HL-60/S4 treated with phorbol 12-myristate 13-acetate at 8.2 ng/mL for 4 days and 3 days (cell line): ENCODE data around the gene GPR137B.

Source experiments
- in situ Hi-C: fragments of 300-500 bp; cut with MboI; formaldehyde crosslinking; loops from 2 replicates; pipeline ENCODE4 v1.15.0; 2022; ENCODE audit warnings: low sequenced_read_pairs

GPR137B gene

DNA sequence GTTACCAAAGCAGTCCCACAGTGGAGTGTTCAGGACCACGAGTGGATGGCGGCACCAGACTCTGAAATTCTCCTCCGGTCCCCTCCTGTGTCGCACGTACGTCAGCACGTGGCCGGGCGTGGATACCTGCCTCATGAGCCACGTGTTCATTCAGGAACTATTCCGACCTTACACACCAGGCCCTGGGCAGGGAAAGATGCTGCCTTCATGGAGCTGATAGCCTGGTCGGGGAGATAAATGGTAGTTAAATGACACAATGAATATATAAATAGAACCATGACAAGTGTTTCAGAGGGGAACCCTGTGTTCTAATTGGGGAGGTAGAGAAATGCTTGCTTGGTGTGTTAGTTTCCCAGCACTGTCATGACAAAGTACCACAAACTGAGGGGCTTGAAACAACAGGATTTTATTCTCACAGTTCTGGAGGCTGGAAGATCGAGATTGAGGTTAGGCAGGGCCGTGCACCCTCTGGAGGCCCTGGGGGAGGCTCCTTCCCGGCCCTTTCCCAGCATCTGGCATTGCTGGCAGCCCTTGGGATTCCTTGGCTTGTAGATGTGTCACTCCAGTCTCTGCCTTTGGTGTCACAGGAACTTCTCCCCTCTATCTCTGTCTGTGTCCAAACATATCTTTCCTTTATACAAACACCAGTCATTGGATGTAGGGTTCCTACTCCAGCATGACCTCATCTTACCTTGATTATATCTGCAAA is 28.9 kb upstream of the GPR137B start:
- in situ Hi-C loops, result loop anchor here (10.0 kb wide), 1 partner anchor 381 kb away; no protein-coding TSS in a partner anchor

DNA sequence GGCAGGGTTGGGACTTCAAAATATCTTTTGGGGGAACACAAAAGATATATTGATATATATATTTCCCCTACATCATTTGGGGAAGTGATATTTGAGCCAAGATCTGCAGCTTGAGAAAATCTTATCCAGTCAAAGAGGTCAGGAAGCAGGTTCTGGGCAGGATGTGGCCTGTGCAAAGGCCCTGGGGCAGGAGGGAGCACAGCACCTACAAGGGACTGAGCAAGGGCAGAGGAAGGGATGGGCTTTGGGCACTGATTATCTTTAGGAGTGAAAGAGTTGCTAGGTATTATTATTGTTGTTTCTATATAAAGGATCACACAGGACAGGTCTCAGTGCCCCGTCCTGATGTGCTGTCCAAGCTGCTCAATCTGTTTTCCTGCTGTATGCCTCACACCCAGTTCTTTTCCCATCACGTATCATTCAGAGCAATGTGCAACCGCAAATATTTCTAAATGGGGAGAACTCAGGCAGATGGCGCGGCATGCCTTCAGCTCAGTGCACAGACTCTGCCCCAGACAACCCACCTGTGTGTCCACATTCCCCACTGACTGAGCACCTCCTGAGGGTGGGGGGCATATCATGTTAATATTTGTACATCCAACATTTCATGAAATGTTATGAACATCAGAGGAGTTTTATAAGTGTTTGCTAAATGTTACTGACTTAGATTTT is 28.1 kb upstream of the GPR137B start:
- in situ Hi-C loops, result loop anchor here (10.0 kb wide), 1 partner anchor 381 kb away; no protein-coding TSS in a partner anchor

DNA sequence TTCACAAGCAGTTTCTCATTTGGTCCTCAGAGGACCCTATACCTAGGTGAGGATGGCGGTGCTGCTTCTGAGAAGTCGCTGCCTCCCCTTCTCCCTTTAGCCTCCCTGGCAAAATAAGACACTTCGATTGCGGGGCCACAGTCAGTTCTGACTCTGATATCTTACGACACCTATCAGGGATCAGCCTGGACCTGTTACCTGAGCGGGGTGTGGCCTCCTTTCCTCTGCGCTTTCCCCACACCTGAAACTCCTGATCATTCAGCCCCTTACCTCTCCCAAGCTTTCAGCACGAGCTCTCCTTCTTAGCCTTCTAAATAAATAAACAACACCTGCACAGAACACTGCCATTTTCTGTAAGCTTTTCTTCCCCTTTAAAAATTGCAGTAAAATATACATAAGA is 24.6 kb upstream of the GPR137B start:
- in situ Hi-C loops, result loop anchor here (10.0 kb wide), 1 partner anchor 377 kb away; no protein-coding TSS in a partner anchor

DNA sequence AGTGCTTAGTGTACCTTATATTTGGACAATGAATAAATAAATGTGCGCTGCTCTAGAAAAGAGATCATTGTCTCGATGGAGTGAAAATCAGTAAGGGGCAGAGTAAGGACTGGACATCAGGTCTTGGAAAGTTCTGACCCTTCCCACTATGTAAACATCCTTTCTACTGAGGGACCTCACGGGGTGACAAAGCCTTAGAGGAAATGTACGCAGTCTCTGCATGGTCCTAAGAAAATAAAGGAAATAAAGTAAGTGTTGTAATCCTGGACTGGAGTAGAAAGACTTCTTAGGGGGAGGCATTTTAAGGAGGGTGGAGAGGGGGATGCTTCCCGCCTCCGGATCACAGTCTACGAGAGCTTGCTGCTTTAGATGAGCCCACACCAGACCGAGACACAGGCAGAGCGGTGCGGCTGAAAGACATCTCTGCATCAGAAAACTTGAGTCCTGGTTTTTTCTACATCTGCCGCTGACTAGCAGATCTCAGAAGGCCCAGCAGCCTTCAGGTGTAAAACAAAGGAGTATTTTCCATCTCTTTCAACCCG is 22.3 kb upstream of the GPR137B start:
- in situ Hi-C loops, result loop anchor here (10.0 kb wide), 1 partner anchor 375 kb away; no protein-coding TSS in a partner anchor

DNA sequence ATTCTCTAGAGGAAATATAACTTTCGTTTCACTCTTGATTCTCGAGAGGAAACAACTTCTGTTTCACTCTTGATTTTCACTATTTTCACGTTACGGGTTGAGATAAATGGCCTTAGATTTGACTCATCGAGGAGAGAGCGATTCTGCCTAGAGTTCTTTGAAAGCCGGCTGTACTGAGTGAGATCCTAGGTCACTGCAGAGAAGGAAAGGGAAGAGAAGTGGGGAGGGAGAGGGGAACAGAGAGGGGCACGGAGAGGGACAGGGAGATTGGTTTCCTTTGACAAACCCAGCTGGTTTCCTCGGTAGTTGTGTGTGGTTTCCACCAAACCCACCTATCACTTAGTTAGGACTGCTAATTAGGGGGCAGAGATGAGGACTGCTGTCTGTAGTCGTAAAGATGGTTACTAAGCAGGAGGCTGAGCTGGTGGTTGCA is 21.6 kb upstream of the GPR137B start:
- in situ Hi-C loops, result no loop called here

DNA sequence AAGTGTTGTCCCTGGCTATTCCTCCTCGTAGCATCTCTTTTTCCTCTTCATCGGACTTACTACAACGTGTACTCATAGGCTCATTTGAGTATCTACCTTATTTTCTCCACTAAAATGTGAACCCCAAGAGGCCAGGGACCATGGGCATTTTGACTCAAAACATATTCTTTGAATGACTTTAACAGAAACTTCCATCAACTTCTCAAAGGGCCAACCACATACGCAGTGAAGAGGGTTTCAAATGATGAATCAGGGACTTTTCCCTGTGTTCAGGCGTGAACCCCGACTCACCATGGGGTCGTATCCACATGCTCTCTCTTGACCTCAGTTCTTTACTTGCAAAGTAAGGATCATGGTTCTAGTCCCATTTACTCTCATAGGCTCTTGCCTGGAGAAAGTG is 20.2 kb upstream of the GPR137B start:
- in situ Hi-C loops, result no loop called here

DNA sequence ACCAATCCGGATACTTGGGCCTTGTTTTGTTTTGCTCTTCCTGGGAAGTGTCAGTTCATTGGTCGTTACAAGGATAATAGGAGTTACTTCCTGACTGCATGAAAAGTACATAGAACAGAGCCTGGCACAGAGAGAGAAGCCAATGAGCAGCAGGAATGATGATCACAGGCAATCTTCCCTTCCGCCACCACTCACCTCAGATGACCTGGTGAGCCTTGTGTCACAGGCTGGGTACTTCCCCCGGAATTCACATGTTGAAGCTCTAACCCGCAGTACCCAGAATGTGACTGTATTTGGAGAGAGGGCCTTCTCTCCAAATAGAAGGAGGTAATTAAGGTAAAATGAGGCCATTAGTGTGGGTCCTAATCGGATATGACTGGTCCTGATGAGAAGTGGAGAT is 18.8 kb upstream of the GPR137B start:
- in situ Hi-C loops, result no loop called here

DNA sequence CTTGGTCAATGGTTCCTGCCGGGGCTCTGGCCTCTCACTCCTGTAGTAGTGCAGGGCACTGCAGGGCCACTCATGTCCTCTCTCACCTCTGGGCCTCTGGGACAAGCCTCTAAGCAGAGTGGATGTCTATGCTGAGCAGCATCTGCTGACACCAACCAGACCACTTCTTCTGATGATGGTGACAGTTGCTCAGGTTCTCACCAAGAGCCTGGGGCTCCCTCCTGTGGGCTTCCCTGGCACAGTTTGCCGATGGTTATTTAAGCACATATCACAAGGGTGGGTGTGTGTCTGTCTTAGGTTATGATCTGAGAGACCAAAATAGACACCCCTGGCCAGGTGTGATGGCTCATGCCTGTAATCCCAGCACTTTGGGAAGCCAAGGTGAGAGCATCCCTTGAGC is 17.4 kb upstream of the GPR137B start:
- in situ Hi-C loops, result no loop called here

DNA sequence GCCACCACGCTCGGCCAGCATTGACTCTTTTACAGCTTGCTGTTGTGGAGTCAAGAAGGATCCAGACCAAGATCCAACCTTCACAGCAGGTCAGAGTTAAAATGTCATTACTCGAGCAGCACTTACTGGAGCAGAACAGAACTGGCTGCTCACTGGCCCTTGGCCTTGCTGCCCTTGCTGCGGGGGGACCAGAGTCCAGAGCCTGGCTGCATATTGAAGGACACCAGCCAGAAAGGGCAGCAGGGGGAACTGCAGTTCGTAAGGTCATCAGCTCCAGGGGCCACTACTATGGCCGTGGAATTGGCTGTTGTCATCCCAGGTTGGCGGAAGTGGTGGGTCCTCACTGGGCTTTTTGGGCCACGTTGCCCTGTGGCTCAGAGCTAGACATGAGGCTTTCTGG is 15.3 kb upstream of the GPR137B start:
- in situ Hi-C loops, result no loop called here

DNA sequence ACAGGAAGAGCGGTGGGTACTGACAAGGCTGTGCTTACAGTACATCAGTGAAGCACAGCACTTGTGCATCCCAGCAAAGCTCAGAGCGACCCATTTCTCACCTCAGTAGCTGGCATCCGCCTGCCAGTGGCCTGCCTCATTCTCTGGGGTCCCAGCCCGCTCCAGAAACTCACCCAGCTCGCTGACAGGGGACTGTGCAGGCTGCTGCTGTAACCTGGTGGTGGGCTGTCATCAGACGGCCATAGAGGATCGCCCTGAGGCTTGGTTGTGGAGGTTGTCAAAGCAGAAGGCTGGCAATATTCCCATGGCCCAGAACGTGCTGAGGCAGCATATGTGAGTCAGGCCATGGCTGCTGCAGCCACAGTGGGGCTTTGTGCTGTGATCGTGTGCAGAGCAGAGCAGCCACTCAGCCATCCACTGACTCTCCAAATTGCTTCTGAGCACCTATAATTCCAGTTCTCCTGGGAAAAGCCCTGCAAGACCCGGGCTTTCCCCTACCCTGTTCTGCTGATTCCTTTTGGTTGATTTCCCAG is 13.6 kb upstream of the GPR137B start:
- in situ Hi-C loops, result no loop called here

DNA sequence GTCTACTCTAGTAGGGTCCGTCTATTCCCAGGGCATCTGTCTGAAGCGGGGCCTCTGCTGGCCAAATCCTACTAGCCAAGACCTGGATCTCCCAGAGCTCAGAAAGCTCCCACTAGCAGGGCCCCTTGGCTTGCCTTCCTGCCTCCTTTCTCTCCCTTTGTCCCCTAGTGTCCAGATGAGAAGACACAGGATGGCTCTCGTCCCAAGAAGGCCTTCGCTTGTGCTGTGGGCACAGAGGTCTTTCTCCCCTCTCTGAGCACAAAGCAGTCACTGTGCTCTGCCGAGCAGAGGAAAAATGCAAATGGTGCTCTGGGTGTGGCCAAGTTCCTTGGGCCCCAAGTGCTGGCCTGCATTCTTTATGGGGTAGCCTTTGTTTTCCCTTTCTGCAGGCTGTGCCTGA is 13.0 kb upstream of the GPR137B start:
- in situ Hi-C loops, result no loop called here

DNA sequence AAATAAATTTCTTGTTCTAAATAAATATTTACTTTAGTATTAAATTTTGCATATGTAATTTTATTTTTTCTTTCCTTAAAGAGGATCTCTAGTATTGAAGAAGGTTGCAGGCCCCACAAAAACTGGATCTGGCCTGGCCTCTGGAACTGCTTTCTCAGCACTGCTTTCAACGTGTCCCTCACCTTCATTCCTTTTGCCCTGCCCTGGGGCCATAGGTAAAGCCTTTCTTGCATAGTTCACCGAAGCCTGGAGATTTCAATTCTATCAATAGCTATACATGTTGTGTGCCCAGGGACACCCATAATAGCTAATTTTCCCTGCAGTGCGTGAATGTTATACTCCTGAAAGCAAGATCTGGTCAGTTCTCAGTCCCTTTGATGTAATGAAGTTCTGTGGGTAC is 12.0 kb upstream of the GPR137B start:
- in situ Hi-C loops, result no loop called here

DNA sequence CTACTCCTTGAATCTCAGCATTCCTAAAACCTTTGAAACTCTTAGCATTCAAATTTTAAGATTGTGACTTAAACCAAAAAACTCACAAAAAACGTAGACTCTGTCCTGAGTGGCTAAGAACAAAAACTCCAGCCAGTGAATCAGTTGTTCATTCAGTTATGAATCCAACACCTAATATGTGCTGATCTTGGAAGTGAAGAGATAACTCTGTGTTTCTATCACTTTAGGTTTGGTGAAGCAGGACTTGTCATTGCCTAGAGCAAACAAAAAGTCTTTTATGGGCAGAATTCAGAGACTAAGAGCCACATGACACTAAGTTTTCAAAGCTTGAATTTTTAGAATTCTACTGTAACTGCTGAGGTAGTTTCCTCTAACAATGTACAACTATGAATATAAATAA is 10.4 kb upstream of the GPR137B start:
- in situ Hi-C loops, result no loop called here

DNA sequence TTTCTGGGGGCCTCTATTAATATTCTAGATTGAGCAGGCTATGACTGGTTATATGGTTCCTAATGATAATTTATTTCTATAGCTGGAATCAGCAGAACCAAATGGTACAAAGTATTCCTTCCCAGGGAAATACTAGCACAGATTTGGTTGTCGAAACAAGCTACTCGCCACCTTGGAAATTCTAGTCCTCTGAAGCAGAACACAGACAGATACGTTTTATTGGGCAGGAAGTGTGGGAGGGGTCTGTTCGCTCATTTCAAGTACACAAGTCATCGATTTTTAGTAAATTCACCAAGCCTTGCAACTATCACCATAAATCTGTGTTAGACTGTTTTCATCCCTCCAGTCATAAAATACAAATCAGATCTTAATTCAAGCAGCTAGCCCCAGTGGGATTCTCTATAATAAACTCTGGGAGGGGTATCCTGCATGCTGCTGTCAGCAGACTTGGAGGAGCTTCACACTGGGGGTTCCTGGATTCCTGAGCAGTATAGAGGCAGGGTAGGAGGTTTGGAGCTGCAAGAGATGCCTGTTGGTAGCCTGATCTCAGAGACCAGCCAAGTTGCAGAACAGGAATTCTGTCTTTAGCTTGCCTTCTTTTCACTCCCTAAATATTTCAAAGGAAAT is 9.8 kb upstream of the GPR137B start:
- in situ Hi-C loops, result no loop called here

DNA sequence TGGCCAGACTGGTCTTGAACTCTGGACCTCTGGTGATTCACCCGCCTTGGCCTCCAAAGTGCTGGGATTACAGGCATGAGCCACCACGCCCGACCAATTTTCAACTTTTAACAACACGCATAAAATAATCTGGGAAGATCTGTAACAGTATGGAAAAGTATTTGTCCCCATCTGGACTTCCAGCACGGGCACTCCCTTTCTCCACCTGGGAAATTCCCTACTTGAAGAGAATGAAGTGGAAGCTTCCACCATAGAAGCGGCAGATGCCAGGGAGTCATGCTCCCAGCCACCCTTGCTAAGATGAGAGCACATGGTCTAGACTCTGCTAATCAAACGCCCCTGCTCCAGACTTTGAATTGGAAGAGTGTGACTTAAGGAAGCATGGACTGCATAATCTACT is 9.0 kb upstream of the GPR137B start:
- in situ Hi-C loops, result no loop called here

DNA sequence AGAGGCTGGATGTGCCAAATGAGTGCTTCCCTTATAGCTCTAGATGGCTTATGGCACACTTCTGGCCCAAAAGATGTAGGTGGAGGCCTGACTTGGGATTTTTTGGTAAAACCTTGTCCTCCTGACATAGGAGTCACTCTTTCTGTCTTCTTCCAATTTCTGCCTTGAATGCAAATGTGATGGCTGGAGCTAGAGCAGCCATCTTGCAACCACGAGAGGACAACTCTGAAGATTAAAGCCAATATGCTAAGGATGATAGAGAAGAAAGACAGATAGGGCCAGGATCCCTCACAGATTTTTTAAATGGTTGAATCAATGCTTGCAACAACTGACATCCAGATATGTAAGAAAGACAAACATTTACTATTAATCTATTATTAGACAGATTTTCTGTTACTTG is 8.5 kb upstream of the GPR137B start:
- in situ Hi-C loops, result no loop called here

DNA sequence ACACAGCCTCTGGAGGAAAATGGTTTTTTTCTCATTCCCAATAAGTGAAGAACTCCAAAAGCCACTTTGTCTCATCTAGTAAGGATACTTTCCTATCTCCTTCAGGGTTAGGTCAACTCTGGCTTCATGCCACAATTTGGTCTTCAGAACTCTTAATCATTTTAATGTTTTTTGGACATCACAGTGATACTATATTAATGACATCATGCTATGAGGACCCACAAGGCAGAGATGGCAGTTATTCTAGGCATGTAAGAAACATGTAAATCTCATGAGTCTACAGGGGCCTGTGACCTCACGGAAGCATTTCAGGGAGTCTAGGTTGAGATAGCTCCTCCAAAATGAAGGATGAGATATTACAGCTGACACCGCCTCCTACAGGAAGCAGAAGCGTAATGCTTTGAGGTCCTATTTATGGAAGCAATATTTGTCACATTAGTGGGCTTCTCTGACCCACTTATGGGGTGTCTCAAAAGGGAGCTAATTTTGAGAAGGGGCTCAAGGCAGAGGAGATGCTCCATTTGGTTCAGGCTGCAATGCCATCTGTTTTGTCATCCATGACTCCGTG is 5.0 kb upstream of the GPR137B start:
- in situ Hi-C loops, result no loop called here

DNA sequence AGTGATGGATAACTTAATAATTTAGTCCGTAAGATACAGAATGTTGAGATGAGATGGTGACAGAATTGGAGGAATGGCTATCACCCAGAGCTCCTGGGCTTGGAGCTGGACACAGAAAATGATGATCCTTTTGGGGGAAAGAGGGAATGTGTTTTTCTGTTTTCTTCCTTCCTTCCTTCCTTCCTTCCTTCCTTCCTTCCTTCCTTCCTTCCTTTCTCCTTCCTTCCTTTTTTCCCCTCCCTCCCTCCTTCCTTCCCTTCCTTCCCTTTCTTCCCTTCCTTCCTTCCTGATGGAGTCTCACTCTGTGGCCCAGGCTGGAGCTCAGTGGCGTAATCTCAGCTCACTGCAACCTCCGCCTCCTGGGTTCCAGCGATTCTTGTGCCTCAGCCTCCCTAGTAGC is 2.8 kb upstream of the GPR137B start:
- in situ Hi-C loops, result no loop called here

DNA sequence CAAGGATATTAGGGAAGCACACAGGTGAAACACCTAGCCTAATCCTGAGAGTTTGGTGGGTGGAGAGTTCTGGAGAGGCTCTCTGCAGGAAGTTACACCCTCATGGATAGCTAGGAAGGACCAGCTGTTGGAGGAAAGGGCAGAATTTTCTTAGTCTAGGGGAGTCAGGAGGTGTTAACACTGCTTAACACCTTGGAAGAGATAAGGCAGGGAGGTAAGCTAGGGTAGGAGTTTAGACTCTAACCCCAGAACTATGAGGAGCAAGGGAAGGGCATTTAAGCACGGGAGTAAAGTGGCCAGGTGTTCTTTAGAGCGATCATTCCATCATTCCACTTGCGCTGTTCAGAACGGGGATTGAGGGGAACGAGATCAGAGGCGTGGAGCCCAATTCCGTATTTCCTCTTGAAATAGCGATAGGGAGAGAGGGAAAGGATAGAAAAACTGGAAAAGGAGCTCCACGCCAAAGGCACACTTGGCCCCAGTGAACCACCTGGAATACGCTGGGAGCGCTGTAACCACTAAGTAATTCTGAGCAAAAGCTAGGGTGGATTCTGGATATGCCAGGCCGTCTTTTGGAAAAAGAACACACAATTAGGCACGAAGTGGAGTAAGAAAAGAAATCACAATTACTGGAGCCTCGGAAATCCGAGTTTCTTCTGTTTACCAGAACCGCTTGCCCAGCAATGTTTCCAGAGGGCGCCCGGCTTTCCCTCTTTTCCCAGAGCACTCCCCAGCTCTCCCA is 1.5 kb upstream of the GPR137B start:
- in situ Hi-C loops, result no loop called here

DNA sequence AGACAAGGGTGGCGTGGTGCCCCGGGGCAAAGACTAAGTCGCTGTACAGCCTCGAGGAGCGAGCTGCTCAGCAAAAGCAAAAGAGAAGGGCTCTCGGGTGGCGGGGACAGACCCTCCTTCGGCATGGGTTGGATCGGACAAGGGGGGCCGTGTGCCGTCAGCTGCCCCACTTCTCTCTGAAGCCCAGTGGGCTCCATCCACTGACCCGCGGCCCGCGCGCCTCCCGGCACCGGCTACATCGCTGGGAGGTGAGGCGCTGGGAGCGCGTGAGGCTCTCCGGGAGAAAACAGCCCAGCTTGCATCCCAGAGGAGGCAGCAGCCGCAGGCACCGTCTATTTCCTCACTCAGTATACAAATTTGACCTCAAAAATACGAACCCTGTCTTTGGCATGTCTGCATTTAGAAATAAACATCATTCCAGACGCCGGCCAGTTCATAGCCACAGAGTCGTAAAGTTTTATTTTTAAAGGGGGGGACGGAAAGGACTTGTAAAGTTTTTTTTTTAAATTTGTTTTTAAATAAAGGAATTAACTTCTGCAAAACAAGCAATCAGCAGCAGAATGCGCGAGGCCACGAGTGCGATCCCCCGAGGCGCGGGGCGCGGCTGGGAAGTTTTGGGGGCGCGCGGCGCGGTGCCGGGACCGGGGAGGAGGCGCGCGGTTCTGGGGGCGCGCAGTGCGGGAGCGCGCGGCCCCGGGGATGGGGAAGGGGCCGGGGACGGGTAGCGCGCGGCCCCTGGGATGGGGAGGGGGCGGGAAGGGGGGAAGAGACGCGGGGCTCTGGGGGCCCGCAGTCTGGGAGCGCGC is 689 bp upstream of the GPR137B start:
- in situ Hi-C loops, result no loop called here
